Measurements from ENCODE around the gene CMTM8.

CMTM8 gene

GRCh38 chr3:32198714-32199113 is 39.8 kb upstream of the CMTM8 start:
- H3K4me3 ChIP-seq (ENCODE audit: low read depth, low read length): no peak overlapping the region
- TF ChIP-seq CTCF (IDR thresholded peaks at IDR 0.05; ENCODE audit: borderline replicate concordance, insufficient read depth, low read depth, low read length): no peak

GRCh38 chr3:32200490-32200889 is 38.0 kb upstream of the CMTM8 start:
- TF ChIP-seq CTCF (IDR thresholded peaks at IDR 0.05; ENCODE audit: borderline replicate concordance, insufficient read depth, low read depth, low read length): no peak
- no peak overlapping the region for H3K4me3 ChIP-seq (ENCODE audit: low read depth, low read length)

- no peak for TF ChIP-seq CTCF (IDR thresholded peaks at IDR 0.05; ENCODE audit: borderline replicate concordance, insufficient read depth, low read depth, low read length)
Observed at GRCh38 chr3:32200992-32201758, 37.3 kb upstream of the CMTM8 start.

GRCh38 chr3:32202496-32202895 is 36.0 kb upstream of the CMTM8 start:
- TF ChIP-seq CTCF (IDR thresholded peaks at IDR 0.05; ENCODE audit: borderline replicate concordance, insufficient read depth, low read depth, low read length): no peak
- H3K4me3 ChIP-seq (ENCODE audit: low read depth, low read length): no peak overlapping the region

More at GRCh38 chr3:32200992-32201758, 37.3 kb upstream of the CMTM8 start:
- no peak overlapping the region for H3K4me3 ChIP-seq (ENCODE audit: low read depth, low read length)

GRCh38 chr3:32203854-32204253 is 34.6 kb upstream of the CMTM8 start:
- no peak for TF ChIP-seq CTCF (IDR thresholded peaks at IDR 0.05; ENCODE audit: borderline replicate concordance, insufficient read depth, low read depth, low read length)
- H3K4me3 ChIP-seq (ENCODE audit: low read depth, low read length): no peak overlapping the region

- no peak for TF ChIP-seq CTCF (IDR thresholded peaks at IDR 0.05; ENCODE audit: borderline replicate concordance, insufficient read depth, low read depth, low read length)
- H3K4me3 ChIP-seq (ENCODE audit: low read depth, low read length): no peak overlapping the region
Observed at GRCh38 chr3:32208447-32208846, 30.0 kb upstream of the CMTM8 start.

- no peak for TF ChIP-seq CTCF (IDR thresholded peaks at IDR 0.05; ENCODE audit: borderline replicate concordance, insufficient read depth, low read depth, low read length)
- H3K4me3 ChIP-seq (ENCODE audit: low read depth, low read length): no peak overlapping the region
Observed at GRCh38 chr3:32215185-32215584, 23.3 kb upstream of the CMTM8 start.

Measured in GM12875 (cell line).